OCI-LY7 (cell line): ENCODE data around the gene CCDC78. TPM values are rescaled to one million over a fixed set of nuclear protein-coding genes. Genes with fewer than 3 reads are reported as not detected.
A peak's percentile ranks its signal among the peaks of the same experiment; 100 is the strongest.

ENCODE experiments used
- BruUV-seq: library from RNA; stranded (reverse); fragments of 400-500 nt; replicated peaks from 2 replicates; lab custom pipeline; 2021; lab: Mats Ljungman, UMichigan
- CTCF ChIA-PET: fragments of 300-600 bp; sonication (Branson Sonifier 250); formaldehyde crosslinking; loops from one replicate; lab custom pipeline; 2022; ENCODE audit warnings: antibody characterized with exemption; ENCODE audit not compliant: unreplicated experiment; lab: Charles Lee
- POLR2A ChIA-PET: fragments of 300-600 bp; sonication (Branson Sonifier 250); formaldehyde crosslinking; loops from one replicate; lab custom pipeline; 2022; ENCODE audit warnings: antibody characterized with exemption; lab: Charles Lee
- DNase-seq: peaks from one replicate; pipeline ENCODE4 v3.0.0-alpha.2; 2015; ENCODE audit warnings: low spot score
- H2AFZ ChIP-seq: fragments of 200-600 bp; sonication (generic), shearing (Covaris generic); 2 replicates; pipeline ENCODE4 v1.6.1; 2014; ENCODE audit warnings: mild to moderate bottlenecking, antibody characterized with exemption, low read length, moderate library complexity
- H3K27ac ChIP-seq: fragments of 200-600 bp; sonication (generic); 2 replicates; pipeline ENCODE4 v1.5.1; 2014; ENCODE audit warnings: mixed run types, low read depth, mild to moderate bottlenecking, moderate library complexity, low read length, inconsistent platforms; ENCODE audit not compliant: poor library complexity, severe bottlenecking
- H3K36me3 ChIP-seq: fragments of 200-600 bp; sonication (generic); 2 replicates; pipeline ENCODE4 v1.6.1; 2014; ENCODE audit warnings: mild to moderate bottlenecking, antibody characterized with exemption, low read length, moderate library complexity, mixed read lengths; ENCODE audit not compliant: insufficient read depth
- H3K4me1 ChIP-seq: fragments of 200-600 bp; sonication (generic); 2 replicates; pipeline ENCODE4 v1.5.1; 2014; ENCODE audit warnings: mild to moderate bottlenecking, low read length; ENCODE audit not compliant: insufficient read depth, poor library complexity, severe bottlenecking
- H3K4me2 ChIP-seq: fragments of 200-600 bp; sonication (generic); 2 replicates; pipeline ENCODE4 v1.6.1; 2014; ENCODE audit warnings: mild to moderate bottlenecking, low read length
- H3K4me3 ChIP-seq: fragments of 200-600 bp; sonication (generic); 2 replicates; pipeline ENCODE4 v1.5.1; 2014; ENCODE audit warnings: mild to moderate bottlenecking, low read depth, low read length; ENCODE audit not compliant: poor library complexity, severe bottlenecking
- H3K79me2 ChIP-seq: fragments of 200-600 bp; sonication (generic); 2 replicates; pipeline ENCODE4 v1.6.1; 2016; ENCODE audit warnings: low read depth, mild to moderate bottlenecking, low read length, moderate library complexity, mixed read lengths; ENCODE audit not compliant: insufficient read depth
- H3K9me2 ChIP-seq: fragments of 200-600 bp; sonication (generic); 2 replicates; pipeline ENCODE4 v1.6.1; 2016; ENCODE audit warnings: mild to moderate bottlenecking, low read length, mixed read lengths; ENCODE audit not compliant: insufficient read depth
- H3K9me3 ChIP-seq: fragments of 200-600 bp; sonication (generic); 2 replicates; pipeline ENCODE4 v1.6.1; 2014; ENCODE audit warnings: mild to moderate bottlenecking, mixed run types, low read length, mixed read lengths
- H4K20me1 ChIP-seq: fragments of 200-600 bp; sonication (generic); 2 replicates; pipeline ENCODE4 v1.6.1; 2014; ENCODE audit warnings: mild to moderate bottlenecking, antibody characterized with exemption, low read length, moderate library complexity, mixed read lengths; ENCODE audit not compliant: insufficient read depth
- EZH2phosphoT487 ChIP-seq: fragments of 200-600 bp; sonication (generic); IDR thresholded peaks from 2 replicates; pipeline ENCODE4 v1.6.1; 2018; ENCODE audit warnings: low read depth, borderline replicate concordance, mild to moderate bottlenecking, mixed run types, antibody characterized with exemption, low read length, moderate library complexity, mixed read lengths
- intact Hi-C: fragments of 100-400 bp; cut with micrococcal nuclease; formaldehyde crosslinking; loops from one replicate; pipeline ENCODE4 v1.10.0; 2022; ENCODE audit not compliant: unreplicated experiment
- total RNA-seq, 2 experiments: library from RNA; depleted of rRNA in 1 of 2; stranded (reverse); fragments of >200 nt in 1 of 2; shearing (Covaris generic) in 1 of 2; gene quantifications; 2 replicates each; pipeline ENCODE4 v1.2.3, GENCODE V29; 2014 to 2022
- TF ChIP-seq, protein P1 (sequence below): fragments of 200-600 bp; sonication (generic); conservative IDR thresholded peaks from 2 replicates; pipeline ENCODE4 v1.5.1; 2014; ENCODE audit warnings: mild to moderate bottlenecking, antibody characterized with exemption, low read length, moderate library complexity, mixed read lengths

The CCDC78 gene
- total RNA-seq, 2 experiments from 2014 or later, result 25.8 to 57.9 TPM

DNA sequence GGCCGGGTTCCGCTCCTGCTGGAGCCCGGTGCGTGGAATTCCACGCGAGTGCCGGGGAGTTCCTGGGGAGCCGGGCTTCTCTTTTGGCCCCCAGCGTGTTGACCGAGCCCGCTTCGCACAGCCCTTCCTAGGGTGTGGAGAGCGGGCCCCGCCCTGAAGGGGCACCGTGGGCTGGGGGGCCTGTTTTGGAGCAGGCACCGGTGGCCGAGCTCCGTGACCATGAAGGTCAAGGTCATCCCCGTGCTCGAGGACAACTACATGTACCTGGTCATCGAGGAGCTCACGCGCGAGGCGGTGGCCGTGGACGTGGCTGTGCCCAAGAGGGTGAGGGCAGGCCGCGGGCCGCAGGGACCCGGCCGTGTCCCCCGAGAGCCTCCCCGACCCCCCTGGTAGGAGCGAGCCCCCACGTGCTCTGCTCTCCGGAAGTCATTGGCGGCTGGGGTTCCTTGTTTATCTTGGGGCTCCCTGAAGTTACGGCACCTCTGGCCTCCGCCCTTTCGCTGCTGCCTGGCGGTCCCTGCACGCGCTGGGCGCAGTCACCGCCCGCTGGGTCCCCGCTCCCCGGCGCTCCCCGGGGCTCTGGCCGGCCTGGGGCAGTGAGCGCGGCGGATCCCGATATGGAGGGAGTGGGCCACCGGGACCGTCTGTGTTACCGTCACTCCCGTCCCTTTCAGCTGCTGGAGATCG, 1.2 kb upstream of the CCDC78 start:
- Histone ChIP-seq H3K36me3 (peaks cover 40% of the 10 kb centered on the region; the same call in 1 of the 2 replicates), H4K20me1 (no peaks in the 10 kb centered on the region), H3K27ac (peak overlapping the region; percentile 71), H3K79me2 (no peaks in the 10 kb centered on the region), H3K4me3 (peak overlapping the region; percentile 86), H2AFZ (peak overlapping the region; percentile 39; the same call in 1 of the 2 replicates), H3K4me2 (peak overlapping the region; percentile 100), H3K4me1 (peaks cover 38% of the 10 kb centered on the region), H3K9me3 (no peaks in the 10 kb centered on the region), H3K9me2 (no peaks in the 10 kb centered on the region)
- TSS peak; percentile 62 for BruUV-seq
- no peak for DNase-seq
- ChIA-PET POLR2A (interaction anchor here (0.9 to 1.2 kb wide), 2 partner anchors 10 to 13 kb away, joined by 5 to 8 read pairs; partner anchors contain the start of gene METRN), CTCF (interaction anchor here (0.6 kb wide), 1 partner anchor 15 kb away, joined by 3 read pairs; no protein-coding TSS in a partner anchor)
- no peak for TF ChIP-seq EZH2phosphoT487
- TF ChIP-seq, protein P1, sequence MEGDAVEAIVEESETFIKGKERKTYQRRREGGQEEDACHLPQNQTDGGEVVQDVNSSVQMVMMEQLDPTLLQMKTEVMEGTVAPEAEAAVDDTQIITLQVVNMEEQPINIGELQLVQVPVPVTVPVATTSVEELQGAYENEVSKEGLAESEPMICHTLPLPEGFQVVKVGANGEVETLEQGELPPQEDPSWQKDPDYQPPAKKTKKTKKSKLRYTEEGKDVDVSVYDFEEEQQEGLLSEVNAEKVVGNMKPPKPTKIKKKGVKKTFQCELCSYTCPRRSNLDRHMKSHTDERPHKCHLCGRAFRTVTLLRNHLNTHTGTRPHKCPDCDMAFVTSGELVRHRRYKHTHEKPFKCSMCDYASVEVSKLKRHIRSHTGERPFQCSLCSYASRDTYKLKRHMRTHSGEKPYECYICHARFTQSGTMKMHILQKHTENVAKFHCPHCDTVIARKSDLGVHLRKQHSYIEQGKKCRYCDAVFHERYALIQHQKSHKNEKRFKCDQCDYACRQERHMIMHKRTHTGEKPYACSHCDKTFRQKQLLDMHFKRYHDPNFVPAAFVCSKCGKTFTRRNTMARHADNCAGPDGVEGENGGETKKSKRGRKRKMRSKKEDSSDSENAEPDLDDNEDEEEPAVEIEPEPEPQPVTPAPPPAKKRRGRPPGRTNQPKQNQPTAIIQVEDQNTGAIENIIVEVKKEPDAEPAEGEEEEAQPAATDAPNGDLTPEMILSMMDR, result no peak
- intact Hi-C loops, result no loop called here

DNA sequence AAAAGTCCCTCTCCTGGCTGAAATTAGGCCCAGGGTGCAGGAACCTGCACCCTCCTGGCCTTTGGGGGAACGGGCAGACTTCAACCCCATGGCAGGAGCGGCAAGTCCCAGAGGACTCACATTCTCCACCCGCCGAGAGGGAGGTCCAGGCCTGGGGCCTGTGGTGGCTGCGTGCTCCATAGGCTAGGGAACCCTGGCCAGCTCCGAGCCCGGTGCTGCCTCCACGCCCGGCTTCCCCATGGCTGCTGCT, 130 bp downstream of the CCDC78 start:
- ChIA-PET CTCF (no interaction called here), POLR2A (interaction anchor here (1.7 kb wide), 1 partner anchor 11 kb away, joined by 6 read pairs; no protein-coding TSS in a partner anchor)
- Histone ChIP-seq H3K9me3 (no peaks in the 10 kb centered on the region), H3K9me2 (no peaks in the 10 kb centered on the region), H3K36me3 (peaks cover 28% of the 10 kb centered on the region; the same call in 1 of the 2 replicates), H3K79me2 (no peaks in the 10 kb centered on the region), H3K4me3 (peak overlapping the region; percentile 86), H3K4me2 (peak overlapping the region; percentile 100), H4K20me1 (no peaks in the 10 kb centered on the region), H3K4me1 (peaks cover 48% of the 10 kb centered on the region), H3K27ac (peak overlapping the region; percentile 71), H2AFZ (no peak overlapping the region)
- BruUV-seq, result no TSS peak
- DNase-seq, result no peak
- TF ChIP-seq EZH2phosphoT487, result no peak
- TF ChIP-seq, protein P1, result no peak
- intact Hi-C loops, result no loop called here
